Stomach (tissue), 4 donors: ENCODE data around the gene ZNF503.

Source experiments
- CTCF ChIP-seq, 7 experiments: fragments of 450-650 bp in 4 of 7; fragments of 200-600 bp in 3 of 7; sonication (generic) in 3 of 7; IDR thresholded peaks; one replicate each; pipeline ENCODE4 v1.5.1; 2016 to 2019; ENCODE audit warnings: antibody characterized with exemption in 7 of 7, control low read depth in 2 of 7, mild to moderate bottlenecking in 1 of 7
- EP300 ChIP-seq: sonication (generic); formaldehyde crosslinking; IDR thresholded peaks from one replicate; pipeline ENCODE4 v1.6.1; 2017; ENCODE audit warnings: antibody characterized with exemption
- POLR2A ChIP-seq, 4 donors: fragments of 450-650 bp; IDR thresholded peaks; one replicate each; pipeline ENCODE4 v1.6.1; 2016; ENCODE audit warnings: antibody characterized with exemption in 4 of 4, control low read depth in 2 of 4, mild to moderate bottlenecking in 1 of 4, moderate library complexity in 1 of 4

GRCh38 chr10:75435291-75435690 lies 33.7 kb upstream of the ZNF503 start:
- TF ChIP-seq POLR2A (IDR thresholded peaks at IDR 0.05) (no peak), EP300 (no peak), CTCF (IDR thresholded peaks at IDR 0.05) (no peak)
